Heart left ventricle (tissue), 13 donors: ENCODE data around the gene OLIG2.

Experiments
- CTCF ChIP-seq, 12 donors: fragments of 200-600 bp; sonication (generic) in 4 of 12; IDR thresholded peaks; one replicate each; pipeline versions ENCODE4 v1.5.0 to v1.8.0; 2018 to 2022; ENCODE audit warnings: antibody characterized with exemption in 12 of 12, mild to moderate bottlenecking in 5 of 12
- POLR2A ChIP-seq, 2 donors: fragments of 450-650 bp; IDR thresholded peaks; one replicate each; pipeline ENCODE4 v1.6.1; 2017; ENCODE audit warnings: antibody characterized with exemption in 2 of 2, mild to moderate bottlenecking in 2 of 2, moderate library complexity in 2 of 2
- donor health status: ischemic (EF 13 %, LVEDD 7.1; RV severe dilation, severe dysfunction).
- donor health status: DM: no; HTN: yes; CAD: no.
- donor health status: DM: no; HTN: no; CAD: no.
- donor health status: ischemic (EF 25% LVEDD 6.9; RV normal size, moderate dysfunction).
- donor health status: ischemic (EF 25% LVEDD 5.7; RV mildly dilated, moderate dysfunction).
- donor health status: ischemic (EF 35%, LVEDD 5.7; RV mildly dilated, moderate dysfunction).
- donor health status: nonischemic (EF 11% LVEDD 7.7; RV severe dilation, severe dysfunction).
- donor health status: DM: yes; HTN: yes; CAD: no.
- donor health status: PGD.
- donor health status: ischemic (EF 29% LVEDD 5.4; RV normal size, mild dysfunction).
- donor health status: nonischemic (EF 23%, LVEDD 6.1; RV moderate dilation, normal function).

GRCh38 chr21:33031152-33031911 lies 5.6 kb downstream of the OLIG2 start:
- TF ChIP-seq CTCF (IDR thresholded peaks at IDR 0.05) (no peak), POLR2A (IDR thresholded peaks at IDR 0.05) (no peak)
